ENCODE data around the gene NKD2. TPM values are rescaled to one million over a fixed set of nuclear protein-coding genes. Genes with fewer than 3 reads are reported as not detected.

Gene NKD2
- total RNA-seq, 2 experiments from 2014 or later, result 0.38 TPM

- H4K20me1 ChIP-seq (ENCODE audit: insufficient read depth, low read length), result no peaks in the 10 kb centered on the region
- no peak overlapping the region for H3K4me2 ChIP-seq (ENCODE audit: low read length)
- H3K4me3 ChIP-seq (ENCODE audit: low read depth, low read length, poor library complexity, severe bottlenecking), result no peak overlapping the region
- H3K4me1 ChIP-seq (ENCODE audit: insufficient read depth, low read length, poor library complexity, severe bottlenecking), result no peaks in the 10 kb centered on the region
- H3K79me2 ChIP-seq (ENCODE audit: insufficient read depth, low read depth, low read length), result no peaks in the 10 kb centered on the region
- DNase-seq (ENCODE audit: low spot score), result no peak
- no TSS peak for BruUV-seq (replicated peaks)
- ChIA-PET POLR2A (no interaction called here), CTCF (ENCODE audit: unreplicated experiment) (interaction anchor here (0.7 kb wide), 1 partner anchor 160 kb away, joined by 3 read pairs; no protein-coding TSS in a partner anchor)
- no peaks in the 10 kb centered on the region for H3K9me3 ChIP-seq (ENCODE audit: low read length)
- no peak overlapping the region for H2AFZ ChIP-seq (ENCODE audit: low read length)
- TF ChIP-seq CTCF (conservative IDR thresholded peaks at IDR 0.05; ENCODE audit: low read length) (no peak), EZH2phosphoT487 (IDR thresholded peaks at IDR 0.05; ENCODE audit: borderline replicate concordance, low read depth, low read length) (no peak)
- H3K9me2 ChIP-seq (ENCODE audit: insufficient read depth, low read length), result no peaks in the 10 kb centered on the region
- no peaks in the 10 kb centered on the region for H3K36me3 ChIP-seq (ENCODE audit: insufficient read depth, low read length)
- H3K27ac ChIP-seq (ENCODE audit: low read depth, low read length, poor library complexity, severe bottlenecking), result no peak overlapping the region
- intact Hi-C loops (cut with micrococcal nuclease; ENCODE audit: unreplicated experiment), result no loop called here
These were observed 968 bp downstream of the NKD2 start for GRCh38 chr5:1009359-1010180.

GRCh38 chr5:1010181-1010510, 1.5 kb downstream of the NKD2 start:
- H3K4me1 ChIP-seq (ENCODE audit: insufficient read depth, low read length, poor library complexity, severe bottlenecking), result no peaks in the 10 kb centered on the region
- POLR2A ChIA-PET, result no interaction called here
- H3K9me3 ChIP-seq (ENCODE audit: low read length), result no peaks in the 10 kb centered on the region

More at GRCh38 chr5:1010181-1010510, 1.5 kb downstream of the NKD2 start:
- no peak for TF ChIP-seq CTCF (conservative IDR thresholded peaks at IDR 0.05; ENCODE audit: low read length)
- TF ChIP-seq EZH2phosphoT487 (IDR thresholded peaks at IDR 0.05; ENCODE audit: borderline replicate concordance, low read depth, low read length), result no peak
- Histone ChIP-seq H4K20me1 (ENCODE audit: insufficient read depth, low read length) (no peaks in the 10 kb centered on the region), H3K9me2 (ENCODE audit: insufficient read depth, low read length) (no peaks in the 10 kb centered on the region), H3K79me2 (ENCODE audit: insufficient read depth, low read depth, low read length) (no peaks in the 10 kb centered on the region), H2AFZ (ENCODE audit: low read length) (no peak overlapping the region), H3K27ac (ENCODE audit: low read depth, low read length, poor library complexity, severe bottlenecking) (no peak overlapping the region), H3K4me3 (ENCODE audit: low read depth, low read length, poor library complexity, severe bottlenecking) (no peak overlapping the region), H3K36me3 (ENCODE audit: insufficient read depth, low read length) (no peaks in the 10 kb centered on the region), H3K4me2 (ENCODE audit: low read length) (no peak overlapping the region)
- intact Hi-C loops (cut with micrococcal nuclease; ENCODE audit: unreplicated experiment), result no loop called here
- BruUV-seq (replicated peaks), result no TSS peak
- DNase-seq (ENCODE audit: low spot score), result no peak
- CTCF ChIA-PET (ENCODE audit: unreplicated experiment), result interaction anchor here (0.7 kb wide), 1 partner anchor 159 kb away, joined by 3 read pairs; no protein-coding TSS in a partner anchor

Data from OCI-LY7 (cell line).